Kidney glomerular epithelial cell (primary cell): ENCODE data around the gene RCCD1.
"Not testable (repeated sequence)": the region's sequence is repeated elsewhere in the genome, so short reads cannot be mapped to it uniquely, and the experiment has no call there.

ENCODE experiments used
- DNase-seq: peaks from one replicate; lab custom pipeline; 2025; lab: John Stamatoyannopoulos, UW

The RCCD1 gene

DNA sequence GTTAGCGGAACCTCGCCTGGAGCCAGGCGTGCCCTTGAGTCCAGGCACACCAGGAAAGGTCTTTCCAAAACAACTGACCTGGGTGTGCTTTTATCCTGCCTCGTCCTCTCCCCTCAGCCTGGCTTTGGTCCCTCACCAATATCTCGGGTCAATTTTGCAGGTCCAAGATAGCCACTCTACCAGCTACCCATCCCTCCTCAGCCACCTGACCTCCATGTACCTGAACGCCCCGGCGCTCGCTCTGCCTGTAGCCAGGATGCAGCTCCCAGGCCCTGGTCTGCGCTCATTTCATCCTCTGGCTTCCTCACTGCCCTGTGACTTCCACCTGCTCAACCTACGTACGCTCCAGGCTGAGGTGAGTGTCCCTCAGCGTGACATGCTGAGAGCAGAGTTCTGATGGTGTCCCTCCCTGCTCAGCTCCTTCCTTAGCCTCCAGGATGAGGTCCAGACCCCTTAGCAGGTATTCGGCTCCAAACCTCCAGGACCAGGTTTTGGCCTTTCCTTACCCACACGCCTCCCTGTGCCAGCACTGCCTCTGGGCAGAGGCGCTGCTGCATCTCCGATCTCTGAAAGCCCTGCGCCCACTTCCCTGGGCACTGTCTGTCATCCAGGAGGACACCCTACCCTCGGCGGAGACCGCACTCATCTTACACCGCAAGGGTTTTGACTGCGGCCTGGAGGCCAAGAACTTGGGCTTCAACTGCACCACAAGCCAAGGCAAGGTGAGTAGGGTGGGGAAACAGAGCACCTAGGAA lies 36.5 kb upstream of the RCCD1 start:
- no peak for DNase-seq

DNA sequence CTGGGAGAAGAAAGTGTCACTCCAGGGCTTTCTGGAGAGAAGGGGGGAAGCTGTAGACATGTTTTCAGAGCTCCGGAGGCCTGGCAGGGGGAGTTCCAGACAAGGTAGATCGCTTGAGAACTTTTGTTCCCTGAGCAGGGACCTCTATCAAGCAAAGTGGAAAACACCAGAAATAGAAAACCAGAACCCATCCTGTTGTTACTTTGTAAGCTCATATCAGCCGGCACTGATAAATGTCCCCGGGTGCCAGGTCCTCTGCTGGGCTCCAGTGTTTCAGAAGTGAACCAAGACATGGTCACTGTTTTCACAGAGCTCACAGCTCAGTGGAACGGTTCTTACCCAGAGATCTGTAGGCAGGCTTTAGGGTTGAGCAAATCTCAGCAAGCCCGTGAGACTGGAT lies 35.8 kb upstream of the RCCD1 start:
- no peak for DNase-seq

DNA sequence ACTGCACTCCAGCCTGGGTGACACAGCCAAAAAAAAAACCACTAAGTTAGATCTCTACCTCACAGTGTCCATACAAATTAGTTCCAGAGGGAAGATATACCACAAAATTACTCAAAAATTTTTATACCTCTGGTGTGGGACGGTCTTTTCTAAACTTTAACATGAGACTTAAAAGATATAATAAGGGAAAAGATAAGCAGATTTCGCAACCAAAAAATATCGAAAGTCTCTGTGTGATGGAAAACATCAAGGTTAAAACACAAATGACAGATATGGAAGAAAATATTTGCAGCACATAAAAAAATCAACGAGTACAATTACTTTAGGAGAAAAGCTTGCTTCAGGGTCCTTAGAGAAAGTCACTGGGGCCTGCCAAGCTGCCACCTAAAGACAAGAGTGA lies 32.8 kb upstream of the RCCD1 start:
- DNase-seq = no peak

DNA sequence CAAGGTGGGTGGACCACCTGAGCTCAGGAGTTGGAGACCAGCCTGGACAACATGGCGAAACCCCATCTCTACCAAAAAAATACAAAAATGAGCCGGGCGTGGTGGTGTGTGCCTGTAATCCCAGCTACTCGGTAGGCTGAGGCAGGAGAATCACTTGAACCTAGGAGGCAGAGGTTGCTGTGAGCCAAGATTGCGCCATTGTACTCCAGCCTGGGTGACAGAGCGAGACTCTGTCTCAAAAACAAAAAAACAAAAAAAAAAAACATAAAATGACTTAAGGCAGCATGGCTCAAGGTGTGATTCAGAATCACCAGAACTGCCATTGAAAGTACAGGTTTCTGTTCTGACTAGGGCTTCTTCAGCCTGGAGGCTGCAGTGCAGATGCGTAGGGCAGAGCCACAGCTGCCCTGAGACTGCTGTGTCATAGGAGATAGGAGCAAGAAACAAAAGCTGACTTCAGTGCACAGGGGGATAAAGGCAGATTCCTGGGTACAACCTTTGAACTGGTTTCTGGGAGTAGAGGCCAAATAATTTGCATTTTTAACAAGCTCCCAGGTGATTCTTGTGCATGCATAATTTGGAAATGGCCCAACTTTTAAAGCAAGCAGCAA lies 31.9 kb upstream of the RCCD1 start:
- DNase-seq = not testable (repeated sequence)

DNA sequence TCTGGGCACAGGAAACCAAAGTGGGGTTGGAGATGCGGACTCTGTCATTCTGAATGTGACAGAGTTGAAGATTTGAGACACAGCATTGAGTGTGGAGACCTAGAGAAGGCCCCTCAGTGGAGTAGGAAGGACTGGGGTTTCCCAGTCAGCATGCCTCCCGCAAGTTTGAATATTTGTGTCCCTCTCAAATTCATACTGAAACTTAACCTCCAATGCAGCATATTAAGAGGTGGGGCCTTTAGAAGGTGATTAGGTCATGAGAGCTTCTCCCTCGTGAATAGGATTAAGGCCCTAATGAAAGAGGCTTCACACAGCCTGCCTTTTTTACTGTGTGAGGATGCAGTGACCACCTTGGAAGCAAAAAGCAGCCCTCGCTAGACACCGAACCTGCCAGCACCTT lies 30.3 kb upstream of the RCCD1 start:
- DNase-seq = no peak

DNA sequence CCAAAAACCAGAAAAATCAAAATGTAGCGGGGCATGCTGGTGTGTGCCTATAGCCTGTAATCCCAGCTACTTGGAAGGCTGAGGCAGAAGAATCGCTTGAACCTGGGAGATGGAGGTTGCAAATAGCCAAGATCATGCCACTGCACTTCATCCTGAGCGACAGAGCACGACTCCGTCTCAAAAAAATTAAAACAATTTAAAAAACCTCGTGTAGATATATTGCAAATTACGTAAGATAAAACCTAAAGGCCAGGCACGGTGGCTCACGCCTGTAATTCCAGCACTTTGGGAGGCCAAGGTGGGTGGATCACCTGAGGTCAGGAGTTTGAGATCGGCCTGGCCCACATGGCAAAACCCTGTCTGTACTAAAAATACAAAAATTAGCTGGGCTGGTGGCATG lies 27.9 kb upstream of the RCCD1 start:
- DNase-seq = not testable (repeated sequence)

DNA sequence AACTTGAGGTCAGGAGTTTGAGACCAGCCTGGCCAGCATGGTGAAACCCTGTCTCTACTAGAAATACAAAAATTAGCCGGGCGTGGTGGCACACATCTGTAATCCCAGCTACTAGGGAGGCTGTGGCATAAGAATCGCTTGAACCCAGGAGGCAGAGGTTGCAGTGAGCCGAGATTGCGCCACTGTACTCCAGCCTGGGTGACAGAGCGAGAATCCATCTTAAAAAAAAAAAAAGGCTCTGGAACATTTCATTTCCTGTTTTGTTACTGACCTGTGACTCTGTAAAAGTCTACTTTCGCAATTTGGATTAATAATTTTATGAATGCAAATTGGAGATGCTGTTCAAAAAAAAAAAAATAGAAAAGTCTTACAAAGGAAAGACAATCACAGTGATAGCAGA lies 26.6 kb upstream of the RCCD1 start:
- DNase-seq = not testable (repeated sequence)

DNA sequence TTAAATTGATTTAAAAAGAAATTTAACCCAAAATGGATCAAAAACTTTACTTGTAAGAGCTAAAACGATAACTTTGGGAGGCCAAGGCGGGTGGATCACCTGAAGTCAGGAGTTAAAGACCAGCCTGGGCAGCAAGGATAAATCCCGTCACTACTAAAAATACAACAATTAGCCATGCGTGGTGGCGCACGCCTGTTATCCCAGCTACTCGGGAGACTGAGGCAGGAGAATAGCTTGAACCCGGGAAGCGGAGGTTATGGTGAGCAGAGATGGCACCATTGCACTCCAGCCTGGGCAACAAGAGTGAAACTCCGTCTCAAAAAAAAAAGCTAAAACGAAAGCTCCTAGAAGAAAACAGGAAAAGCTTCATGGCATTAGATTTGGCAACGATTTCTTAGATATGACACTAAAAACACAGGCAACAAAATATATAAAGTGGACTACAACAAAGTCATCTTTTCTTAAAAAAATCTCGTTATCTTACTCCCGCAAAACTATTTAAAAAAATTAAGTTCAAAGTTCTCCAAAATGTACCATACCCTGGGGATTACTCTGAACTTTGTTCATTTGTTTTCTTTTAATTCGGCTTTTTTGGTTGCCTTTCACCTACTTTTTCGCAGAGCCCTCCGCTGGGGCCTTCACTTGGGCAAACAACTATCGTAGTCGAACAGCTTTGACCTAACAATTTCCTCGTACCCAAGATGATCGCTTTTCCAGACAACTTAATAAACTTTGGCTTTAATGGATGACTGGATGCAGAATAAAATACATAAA lies 25.3 kb upstream of the RCCD1 start:
- no peak for DNase-seq

DNA sequence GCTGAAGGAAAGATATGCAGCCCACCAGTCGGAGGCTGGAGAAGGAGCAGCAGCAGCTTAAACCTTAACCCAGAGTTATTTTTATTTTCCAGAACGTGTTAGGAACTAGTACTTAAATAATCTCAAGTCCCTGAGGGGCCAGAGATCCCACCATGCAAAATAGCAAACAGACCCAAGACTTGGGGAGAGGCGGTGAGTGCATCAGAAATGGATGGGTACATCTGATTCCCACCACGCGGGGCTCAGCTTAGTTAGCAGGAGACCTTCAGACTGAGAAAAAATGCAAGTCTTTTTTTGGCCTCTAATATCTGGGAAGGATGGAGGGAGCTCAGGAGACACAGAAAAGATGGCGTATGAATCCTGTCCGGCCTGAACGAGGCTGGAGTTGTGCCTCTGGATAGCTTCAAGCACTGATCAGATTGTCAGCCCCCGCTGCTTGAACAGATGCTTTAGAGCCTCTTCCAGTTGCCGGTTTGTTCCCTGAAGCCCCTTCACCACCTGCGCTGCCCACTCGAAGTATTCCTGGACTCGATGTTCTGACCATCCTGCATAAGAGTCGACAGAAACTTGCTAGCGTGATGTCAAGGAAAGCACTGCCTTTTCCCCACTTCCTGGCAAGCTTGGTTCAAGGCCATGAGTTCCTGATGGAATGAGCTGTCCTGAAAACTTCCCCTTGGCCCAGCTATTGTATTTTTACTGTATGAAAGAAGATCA lies 23.7 kb upstream of the RCCD1 start:
- DNase-seq = no peak

DNA sequence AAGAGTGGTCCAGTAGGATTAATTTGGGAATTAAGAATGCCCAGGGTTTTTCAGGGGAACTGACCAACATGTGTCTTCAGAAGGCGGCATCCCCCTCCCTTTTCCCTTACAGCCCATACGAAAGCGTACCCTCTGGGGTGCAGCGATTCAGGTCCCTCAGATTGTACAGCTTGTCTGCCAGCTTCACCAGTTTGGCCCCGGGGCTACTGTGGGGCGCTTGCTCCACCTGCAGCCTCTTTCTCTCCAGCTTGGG lies 23.2 kb upstream of the RCCD1 start:
- DNase-seq = no peak

DNA sequence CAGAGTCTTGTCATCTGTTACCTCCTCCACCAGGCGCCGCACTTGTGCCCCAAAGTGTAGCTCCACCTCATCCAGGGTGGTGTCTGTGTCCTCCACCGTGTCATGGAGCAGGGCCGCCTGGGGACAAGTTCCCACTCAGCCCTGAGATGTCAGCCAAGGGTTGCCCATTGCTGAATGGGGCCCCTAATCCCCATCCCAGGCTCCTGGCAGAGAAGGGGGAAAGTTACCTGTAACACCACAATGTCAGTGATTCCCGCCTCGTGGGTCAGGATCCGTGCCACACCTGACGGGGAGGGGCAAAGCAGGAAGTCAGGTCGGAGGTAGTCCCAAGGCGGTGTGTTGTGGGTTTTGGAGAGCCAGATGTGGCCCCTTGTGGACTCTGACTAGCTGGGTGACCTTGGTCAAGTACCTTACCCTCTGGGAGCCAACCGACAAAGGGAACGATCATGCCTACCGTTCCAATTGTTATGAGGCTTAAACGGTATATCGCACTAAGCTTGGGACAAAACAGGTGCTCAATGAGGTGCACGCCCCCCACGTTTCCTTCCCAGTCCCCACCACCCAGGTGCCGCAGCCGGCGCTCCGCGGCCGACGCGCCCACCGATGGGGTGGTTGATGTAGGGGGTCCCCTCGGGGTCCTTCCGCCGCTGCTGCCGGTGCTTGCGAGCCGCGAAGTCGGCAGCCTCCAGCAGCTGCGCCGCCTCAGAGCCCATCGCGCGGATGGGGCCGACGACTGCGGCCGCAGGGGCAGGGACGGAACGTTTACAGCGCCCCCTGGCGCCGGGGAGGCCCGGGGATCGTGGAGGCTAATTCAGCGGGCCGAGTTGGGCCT lies 22.6 kb upstream of the RCCD1 start, which contains the start of gene HDDC3:
HDDC3 (minus strand) TSS at position 722 of the 832 bp plus-strand sequence; CDS start at position 713, 9 bp downstream.
- peak; percentile 83 for DNase-seq

DNA sequence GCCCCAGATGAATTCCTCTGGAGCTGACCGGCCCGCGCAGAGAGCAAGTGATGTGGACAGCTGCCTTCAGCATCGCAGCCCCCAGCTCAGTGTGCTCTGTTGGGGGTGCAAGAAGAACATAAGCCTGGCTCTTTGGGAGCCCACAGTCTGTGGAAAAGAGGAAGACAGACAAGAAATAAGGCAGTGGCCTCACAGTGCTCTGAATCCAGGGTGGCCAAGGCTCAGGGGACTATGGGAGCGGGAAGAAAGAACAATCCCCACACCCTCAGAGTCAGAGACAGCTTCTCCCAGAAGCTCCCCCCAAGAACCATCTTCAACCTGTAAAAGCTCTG lies 22.1 kb upstream of the RCCD1 start:
- DNase-seq = no peak

DNA sequence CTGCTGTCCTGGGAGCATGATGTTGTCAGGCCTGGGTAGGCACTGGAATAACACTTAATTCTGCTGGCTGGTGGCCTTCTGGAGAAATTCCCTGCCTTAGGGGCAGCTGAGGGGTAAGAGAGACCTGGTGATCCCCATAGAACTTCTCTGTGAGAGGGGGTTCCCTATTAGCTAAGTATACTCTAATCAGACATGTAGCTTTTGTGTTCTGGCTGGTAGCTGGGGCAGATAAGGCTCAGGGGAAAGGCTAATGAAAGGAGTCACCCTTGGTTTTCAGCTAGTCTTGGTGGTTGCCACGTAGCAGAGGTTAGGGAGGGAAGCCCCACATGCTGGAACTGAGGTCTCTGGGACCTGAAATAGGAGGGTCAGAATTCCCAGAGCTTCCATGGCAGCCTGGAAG lies 21.4 kb upstream of the RCCD1 start:
- DNase-seq = no peak

DNA sequence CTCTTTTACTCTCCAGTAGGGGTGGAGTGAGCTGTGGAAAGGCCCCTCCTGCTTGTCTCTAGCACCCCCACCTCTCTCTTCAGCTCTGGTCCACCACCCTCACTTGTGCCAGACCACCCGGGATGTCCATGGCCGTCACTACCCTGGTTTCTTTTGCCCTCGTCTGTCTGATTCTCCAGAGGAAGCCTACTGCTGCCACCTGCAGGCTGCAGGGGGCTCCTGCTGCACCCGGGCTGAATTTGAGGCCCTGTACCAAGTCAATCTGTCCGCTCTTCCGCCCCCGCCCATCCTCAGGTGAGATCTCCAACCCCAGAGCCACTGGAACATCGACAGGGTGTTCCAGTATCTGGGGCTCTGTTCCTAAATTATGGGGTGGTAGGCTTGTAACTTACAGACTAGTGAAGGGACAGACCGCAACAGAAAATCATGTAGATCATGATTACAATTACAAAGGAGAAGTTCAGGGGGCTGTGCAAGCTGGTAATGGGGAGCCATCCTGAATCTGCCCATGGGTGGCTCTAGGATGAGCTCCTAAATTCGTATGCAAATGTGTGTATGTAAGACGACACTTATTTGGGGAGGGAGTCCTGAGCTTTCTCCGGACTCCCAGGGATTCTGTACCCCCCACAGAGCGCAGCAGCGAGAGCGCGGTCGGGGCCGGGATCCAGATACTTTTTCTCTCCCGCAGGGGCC lies 20.3 kb upstream of the RCCD1 start:
- DNase-seq = peak; percentile 55

DNA sequence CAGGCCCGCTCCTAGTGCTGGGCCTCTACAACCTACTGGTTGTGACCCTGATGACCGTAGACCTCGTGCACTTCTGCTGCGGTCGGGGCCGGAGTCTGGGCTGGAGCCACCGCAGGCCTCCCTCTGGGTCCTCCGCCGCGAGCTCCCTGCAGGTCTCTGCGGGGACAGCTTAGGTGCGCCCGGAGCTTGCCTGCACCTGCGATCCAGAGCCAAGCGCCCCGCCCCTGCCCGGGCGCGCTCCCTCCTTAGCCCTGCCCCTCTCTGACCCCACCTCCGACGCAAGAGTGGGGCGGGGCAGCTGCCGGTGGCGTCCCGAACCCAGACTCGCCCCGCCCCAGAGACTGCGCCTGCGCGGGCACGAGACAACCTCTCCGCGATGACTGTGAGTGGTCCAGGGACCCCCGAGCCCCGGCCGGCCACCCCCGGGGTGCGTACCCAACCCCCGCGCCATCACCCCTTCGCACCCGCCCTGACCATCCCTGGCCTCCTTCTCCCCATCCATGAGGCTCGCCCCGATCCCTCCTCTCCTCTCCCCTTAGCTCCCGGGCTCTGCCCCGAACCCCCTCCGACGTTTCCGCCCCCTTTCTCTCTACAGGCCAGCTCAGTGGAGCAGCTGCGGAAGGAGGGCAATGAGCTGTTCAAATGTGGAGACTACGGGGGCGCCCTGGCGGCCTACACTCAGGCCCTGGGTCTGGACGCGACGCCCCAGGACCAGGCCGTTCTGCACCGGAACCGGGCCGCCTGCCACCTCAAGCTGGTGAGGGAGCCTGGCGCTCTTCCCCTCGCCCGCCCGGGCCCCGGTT lies 19.5 kb upstream of the RCCD1 start, which contains the start of gene UNC45A:
UNC45A (plus strand) TSS at position 337 of the 803 bp plus-strand sequence; CDS start at position 377, 40 bp downstream.
- peak; percentile 80 for DNase-seq

DNA sequence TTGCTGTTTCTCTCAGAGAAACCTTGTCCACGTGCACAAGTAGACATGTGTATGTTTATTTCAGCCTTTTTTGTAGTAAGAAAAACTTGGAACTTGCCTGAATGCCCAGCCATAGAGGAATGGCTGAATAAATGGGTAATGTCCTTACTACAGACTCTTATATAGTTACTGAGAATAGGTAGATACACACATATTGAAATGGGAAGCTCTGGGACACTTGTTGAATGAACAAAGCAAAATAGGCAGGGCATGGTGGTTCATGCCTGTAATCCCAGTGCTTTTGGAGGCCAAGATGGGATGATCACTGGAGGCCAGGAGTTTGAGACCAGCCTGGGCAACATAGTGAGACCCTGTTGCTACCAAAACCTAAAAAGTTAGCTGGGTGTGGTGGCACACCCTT lies 17.9 kb upstream of the RCCD1 start:
- DNase-seq = no peak

DNA sequence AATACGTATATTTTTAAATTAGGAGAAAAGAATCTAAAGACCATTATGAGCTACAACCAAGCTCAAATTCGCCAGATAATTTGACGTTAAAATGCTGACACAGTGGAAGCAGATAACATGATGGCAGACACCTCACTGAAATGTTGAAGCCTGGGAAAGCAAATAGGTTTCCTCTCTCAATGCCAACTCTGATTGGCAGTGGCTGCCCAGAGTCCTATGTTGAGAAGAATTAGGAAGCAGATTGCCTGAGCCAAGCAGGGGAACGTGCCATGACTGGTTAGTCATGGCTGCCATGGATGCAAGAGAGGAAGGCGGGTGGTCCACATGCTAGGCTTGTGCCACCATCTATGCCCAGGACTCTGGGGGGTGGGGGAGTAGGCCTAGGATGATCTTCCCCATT lies 16.4 kb upstream of the RCCD1 start:
- DNase-seq = no peak

DNA sequence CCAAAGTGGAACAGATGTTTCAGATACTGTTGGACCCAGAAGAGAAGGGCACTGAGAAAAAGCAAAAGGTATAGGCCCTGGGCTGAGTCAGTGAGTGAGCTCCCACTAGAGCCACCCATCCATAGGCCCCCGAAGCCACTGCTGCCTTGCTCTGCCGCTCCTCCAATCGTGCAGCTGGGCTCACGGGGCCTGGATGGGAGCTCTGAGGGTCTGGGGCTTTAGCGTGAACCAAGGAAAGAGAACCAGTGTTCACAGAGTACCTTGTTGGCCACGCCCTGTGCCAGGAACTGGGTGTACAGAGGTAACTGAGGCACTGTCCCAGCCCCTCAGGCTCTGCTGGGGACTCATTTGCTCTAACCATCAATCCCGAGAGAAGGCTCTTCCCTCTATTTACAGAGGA lies 14.9 kb upstream of the RCCD1 start:
- no peak for DNase-seq

DNA sequence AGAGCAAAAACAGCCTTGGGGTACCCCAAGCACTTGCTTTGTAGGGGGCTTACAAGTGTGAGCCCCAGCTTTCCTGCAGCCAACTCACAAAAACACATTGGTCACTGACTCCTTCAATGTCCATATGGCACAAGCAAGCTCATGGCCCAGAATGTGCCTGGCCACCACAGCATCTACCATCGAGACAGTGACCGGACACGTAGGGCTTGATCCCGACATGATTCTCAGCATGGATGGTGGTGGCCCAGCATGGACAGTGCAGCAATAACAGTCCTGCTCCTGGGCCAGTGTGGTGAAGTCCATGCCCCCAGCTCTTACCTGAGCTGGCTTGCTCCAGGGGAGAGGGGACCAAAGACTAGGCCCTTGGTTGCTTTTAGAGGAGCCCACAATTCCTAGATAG lies 13.6 kb upstream of the RCCD1 start:
- DNase-seq = no peak

DNA sequence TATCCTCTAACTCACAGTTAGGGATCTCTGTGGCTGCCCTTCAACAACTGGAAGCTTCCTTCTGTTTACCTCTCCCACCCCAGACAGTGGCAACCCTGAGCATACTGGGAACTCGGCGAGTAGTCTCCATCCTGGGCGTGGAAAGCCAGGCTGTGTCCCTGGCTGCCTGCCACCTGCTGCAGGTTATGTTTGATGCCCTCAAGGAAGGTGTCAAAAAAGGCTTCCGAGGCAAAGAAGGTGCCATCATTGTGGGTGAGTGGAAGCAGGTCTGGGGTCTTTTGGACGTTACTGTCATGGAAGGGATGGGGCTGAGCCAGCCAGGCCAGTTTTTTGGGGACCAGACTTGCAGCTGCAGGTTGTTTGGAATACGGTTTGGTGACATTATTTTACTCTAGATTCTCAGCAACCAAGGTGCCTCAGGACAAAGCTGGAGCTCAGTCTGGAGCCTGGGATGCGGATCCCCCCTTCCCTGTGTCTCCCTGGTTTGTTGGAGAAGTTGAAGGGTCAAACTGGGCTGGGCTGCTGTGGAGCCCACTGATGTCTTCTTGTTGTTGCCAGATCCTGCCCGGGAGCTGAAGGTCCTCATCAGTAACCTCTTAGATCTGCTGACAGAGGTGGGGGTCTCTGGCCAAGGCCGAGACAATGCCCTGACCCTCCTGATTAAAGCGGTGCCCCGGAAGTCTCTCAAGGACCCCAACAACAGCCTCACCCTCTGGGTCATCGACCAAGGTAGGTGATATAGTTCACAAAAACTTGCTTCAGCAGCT lies 12.1 kb upstream of the RCCD1 start:
- DNase-seq = no peak
